ENCODE data around the gene TAS2R1.

The TAS2R1 gene

GRCh38 chr5:9626955-9627354 lies 3.2 kb downstream of the TAS2R1 start:
- TF ChIP-seq EGR1 (IDR thresholded peaks at IDR 0.05) (no peak), CEBPB (IDR thresholded peaks at IDR 0.05) (no peak), FOXM1 (IDR thresholded peaks at IDR 0.05; ENCODE audit: borderline replicate concordance, low read depth) (no peak), EP300 (IDR thresholded peaks at IDR 0.05; ENCODE audit: borderline replicate concordance) (no peak), CREB1 (IDR thresholded peaks at IDR 0.05; ENCODE audit: low read depth) (no peak), TAF1 (IDR thresholded peaks at IDR 0.05; ENCODE audit: low read depth) (no peak), MAX (IDR thresholded peaks at IDR 0.05) (no peak), NFIC (IDR thresholded peaks at IDR 0.05) (no peak), REST (IDR thresholded peaks at IDR 0.05; ENCODE audit: low read depth) (no peak), RAD21 (IDR thresholded peaks at IDR 0.05; ENCODE audit: low read depth) (no peak), TCF12 (IDR thresholded peaks at IDR 0.05; ENCODE audit: low read depth) (no peak), USF1 (IDR thresholded peaks at IDR 0.05) (no peak), TEAD4 (IDR thresholded peaks at IDR 0.05) (no peak), YY1 (IDR thresholded peaks at IDR 0.05; ENCODE audit: low read depth) (no peak), ZBTB7A (IDR thresholded peaks at IDR 0.05; ENCODE audit: low read depth) (no peak)

GRCh38 chr5:9625731-9626130 lies 4.4 kb downstream of the TAS2R1 start:
- TF ChIP-seq YY1 (IDR thresholded peaks at IDR 0.05; ENCODE audit: low read depth) (no peak), REST (IDR thresholded peaks at IDR 0.05; ENCODE audit: low read depth) (no peak), TEAD4 (IDR thresholded peaks at IDR 0.05) (no peak), NFIC (IDR thresholded peaks at IDR 0.05) (no peak), TCF12 (IDR thresholded peaks at IDR 0.05; ENCODE audit: low read depth) (no peak), MAX (IDR thresholded peaks at IDR 0.05) (no peak), TAF1 (IDR thresholded peaks at IDR 0.05; ENCODE audit: low read depth) (no peak), CEBPB (IDR thresholded peaks at IDR 0.05) (no peak), RAD21 (IDR thresholded peaks at IDR 0.05; ENCODE audit: low read depth) (no peak), EGR1 (IDR thresholded peaks at IDR 0.05) (no peak), ZBTB7A (IDR thresholded peaks at IDR 0.05; ENCODE audit: low read depth) (no peak), FOXM1 (IDR thresholded peaks at IDR 0.05; ENCODE audit: borderline replicate concordance, low read depth) (no peak), EP300 (IDR thresholded peaks at IDR 0.05; ENCODE audit: borderline replicate concordance) (no peak), CREB1 (IDR thresholded peaks at IDR 0.05; ENCODE audit: low read depth) (no peak), USF1 (IDR thresholded peaks at IDR 0.05) (no peak)

- TF ChIP-seq TCF12 (IDR thresholded peaks at IDR 0.05; ENCODE audit: low read depth), result no peak
- no peak for TF ChIP-seq MAX (IDR thresholded peaks at IDR 0.05)
- no peak for TF ChIP-seq YY1 (IDR thresholded peaks at IDR 0.05; ENCODE audit: low read depth)
- no peak for TF ChIP-seq USF1 (IDR thresholded peaks at IDR 0.05)
- no peak for TF ChIP-seq TEAD4 (IDR thresholded peaks at IDR 0.05)
- TF ChIP-seq RAD21 (IDR thresholded peaks at IDR 0.05; ENCODE audit: low read depth), result no peak
- no peak for TF ChIP-seq CREB1 (IDR thresholded peaks at IDR 0.05; ENCODE audit: low read depth)
- no peak for TF ChIP-seq EGR1 (IDR thresholded peaks at IDR 0.05)
- TF ChIP-seq FOXM1 (IDR thresholded peaks at IDR 0.05; ENCODE audit: borderline replicate concordance, low read depth), result no peak
- no peak for TF ChIP-seq CEBPB (IDR thresholded peaks at IDR 0.05)
- TF ChIP-seq EP300 (IDR thresholded peaks at IDR 0.05; ENCODE audit: borderline replicate concordance), result no peak
- TF ChIP-seq TAF1 (IDR thresholded peaks at IDR 0.05; ENCODE audit: low read depth), result no peak
- no peak for TF ChIP-seq NFIC (IDR thresholded peaks at IDR 0.05)
- TF ChIP-seq REST (IDR thresholded peaks at IDR 0.05; ENCODE audit: low read depth), result no peak
- no peak for TF ChIP-seq ZBTB7A (IDR thresholded peaks at IDR 0.05; ENCODE audit: low read depth)
Observed at GRCh38 chr5:9625286-9625685, 4.9 kb downstream of the TAS2R1 start.
